ENCODE results near the gene ZNF804A.

DNA sequence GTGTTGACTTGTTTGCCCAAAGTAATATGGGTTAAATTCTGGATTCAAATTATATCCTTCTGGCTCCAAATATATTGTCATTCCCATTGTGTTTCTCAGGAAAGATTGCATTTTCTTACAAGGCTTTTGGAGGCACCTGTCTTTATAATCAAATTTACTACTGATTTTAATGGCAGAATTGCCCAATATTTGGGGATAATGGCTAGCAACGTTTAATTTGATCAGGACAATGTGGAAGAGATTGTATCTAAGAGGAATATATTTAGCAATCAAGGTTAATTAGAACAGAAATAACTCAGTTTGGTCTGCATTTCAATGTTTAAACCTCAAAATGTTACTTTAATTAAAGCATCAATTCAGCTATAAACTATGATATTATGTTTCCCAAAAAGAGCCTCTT lies 41.7 kb upstream of the ZNF804A start:
- TF ChIP-seq CHD1 (IDR thresholded peaks at IDR 0.05; ENCODE audit: low read depth, low read length) = no peak
- no peak for TF ChIP-seq POLR2A (IDR thresholded peaks at IDR 0.05; ENCODE audit: low read depth, low read length)
- TF ChIP-seq, protein P1, sequence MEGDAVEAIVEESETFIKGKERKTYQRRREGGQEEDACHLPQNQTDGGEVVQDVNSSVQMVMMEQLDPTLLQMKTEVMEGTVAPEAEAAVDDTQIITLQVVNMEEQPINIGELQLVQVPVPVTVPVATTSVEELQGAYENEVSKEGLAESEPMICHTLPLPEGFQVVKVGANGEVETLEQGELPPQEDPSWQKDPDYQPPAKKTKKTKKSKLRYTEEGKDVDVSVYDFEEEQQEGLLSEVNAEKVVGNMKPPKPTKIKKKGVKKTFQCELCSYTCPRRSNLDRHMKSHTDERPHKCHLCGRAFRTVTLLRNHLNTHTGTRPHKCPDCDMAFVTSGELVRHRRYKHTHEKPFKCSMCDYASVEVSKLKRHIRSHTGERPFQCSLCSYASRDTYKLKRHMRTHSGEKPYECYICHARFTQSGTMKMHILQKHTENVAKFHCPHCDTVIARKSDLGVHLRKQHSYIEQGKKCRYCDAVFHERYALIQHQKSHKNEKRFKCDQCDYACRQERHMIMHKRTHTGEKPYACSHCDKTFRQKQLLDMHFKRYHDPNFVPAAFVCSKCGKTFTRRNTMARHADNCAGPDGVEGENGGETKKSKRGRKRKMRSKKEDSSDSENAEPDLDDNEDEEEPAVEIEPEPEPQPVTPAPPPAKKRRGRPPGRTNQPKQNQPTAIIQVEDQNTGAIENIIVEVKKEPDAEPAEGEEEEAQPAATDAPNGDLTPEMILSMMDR (conservative IDR thresholded peaks at IDR 0.05; ENCODE audit: low read depth, low read length) = no peak
- no peak for TF ChIP-seq FOS (IDR thresholded peaks at IDR 0.05; ENCODE audit: low read depth, low read length)
- no peak for TF ChIP-seq MXI1 (IDR thresholded peaks at IDR 0.05; ENCODE audit: borderline replicate concordance, low read depth, low read length)
- no peak for TF ChIP-seq RAD21 (IDR thresholded peaks at IDR 0.05; ENCODE audit: low read length)
- no peak for TF ChIP-seq USF2 (IDR thresholded peaks at IDR 0.05; ENCODE audit: low read depth, low read length)
- TF ChIP-seq ELK1 (IDR thresholded peaks at IDR 0.05; ENCODE audit: borderline replicate concordance, low read depth, low read length) = no peak
- TF ChIP-seq MAZ (IDR thresholded peaks at IDR 0.05; ENCODE audit: borderline replicate concordance, low read depth, low read length) = no peak
- no peak for TF ChIP-seq MAFK (IDR thresholded peaks at IDR 0.05; ENCODE audit: low read depth, low read length)
- no peak for TF ChIP-seq RCOR1 (IDR thresholded peaks at IDR 0.05; ENCODE audit: insufficient replicate concordance, low read length)
- TF ChIP-seq SMC3 (IDR thresholded peaks at IDR 0.05; ENCODE audit: low read depth, low read length) = no peak
- no peak for TF ChIP-seq BHLHE40 (IDR thresholded peaks at IDR 0.05; ENCODE audit: low read depth, low read length)
- TF ChIP-seq CEBPB (IDR thresholded peaks at IDR 0.05; ENCODE audit: low read depth, low read length) = no peak
